HUES48 (cell line): Measurements from ENCODE around the gene ANAPC16.
"Not testable (repeated sequence)": the region's sequence is repeated elsewhere in the genome, so short reads cannot be mapped to it uniquely, and the experiment has no call there.

Source experiments
- H3K27ac ChIP-seq: one replicate; pipeline ENCODE4 v1.7.0; 2013; ENCODE audit warnings: low read depth, low read length, inconsistent platforms
- H3K27me3 ChIP-seq: 2 replicates; pipeline ENCODE4 v1.6.1; 2013; ENCODE audit warnings: mild to moderate bottlenecking, low read length; ENCODE audit not compliant: control insufficient read depth, insufficient read depth
- H3K36me3 ChIP-seq: 2 replicates; pipeline ENCODE4 v1.6.1; 2013; ENCODE audit warnings: low read length; ENCODE audit not compliant: control insufficient read depth, insufficient read depth
- H3K4me1 ChIP-seq: 2 replicates; pipeline ENCODE4 v1.6.1; 2013; ENCODE audit warnings: mild to moderate bottlenecking, low read length; ENCODE audit not compliant: control insufficient read depth, insufficient read depth
- H3K4me3 ChIP-seq: 2 replicates; pipeline ENCODE4 v1.5.1; 2013; ENCODE audit warnings: mild to moderate bottlenecking, low read depth, low read length
- H3K9ac ChIP-seq: 2 replicates; pipeline ENCODE4 v1.6.1; 2013; ENCODE audit warnings: mild to moderate bottlenecking, low read depth, low read length, moderate library complexity
- H3K9me3 ChIP-seq: 2 replicates; pipeline ENCODE4 v1.6.1; 2013; ENCODE audit warnings: low read length; ENCODE audit not compliant: control insufficient read depth, insufficient read depth

The ANAPC16 gene

GRCh38 chr10:72184156-72184555 is 31.7 kb upstream of the ANAPC16 start:
- Histone ChIP-seq H3K36me3 (no peaks in the 10 kb centered on the region), H3K27me3 (no peaks in the 10 kb centered on the region), H3K4me1 (no peaks in the 10 kb centered on the region), H3K4me3 (no peak overlapping the region), H3K9ac (no peak overlapping the region), H3K9me3 (0 out of 2 replicates have a peak, but pooled peaks cover 5% of the 10 kb centered on the region), H3K27ac (no peak overlapping the region)

- Histone ChIP-seq H3K9ac (no peak overlapping the region), H3K9me3 (0 out of 2 replicates have a peak, but pooled peaks cover 5% of the 10 kb centered on the region), H3K36me3 (peaks cover 3% of the 10 kb centered on the region; the same call in 1 of the 2 replicates), H3K27ac (no peak overlapping the region), H3K27me3 (no peaks in the 10 kb centered on the region), H3K4me3 (no peak overlapping the region), H3K4me1 (no peaks in the 10 kb centered on the region)
Measured at GRCh38 chr10:72186258-72186981, 29.4 kb upstream of the ANAPC16 start.

- Histone ChIP-seq H3K4me3 (no peak overlapping the region), H3K27me3 (no peaks in the 10 kb centered on the region), H3K36me3 (peaks cover 3% of the 10 kb centered on the region; the same call in 1 of the 2 replicates), H3K27ac (no peak overlapping the region), H3K4me1 (no peaks in the 10 kb centered on the region), H3K9me3 (0 out of 2 replicates have a peak, but pooled peaks cover 5% of the 10 kb centered on the region), H3K9ac (no peak overlapping the region)
Measured at GRCh38 chr10:72186982-72187330, 28.9 kb upstream of the ANAPC16 start.

GRCh38 chr10:72194949-72195348 is 20.9 kb upstream of the ANAPC16 start:
- Histone ChIP-seq H3K4me1 (no peaks in the 10 kb centered on the region), H3K36me3 (peaks cover 25% of the 10 kb centered on the region)

GRCh38 chr10:72200883-72201282 is 14.9 kb upstream of the ANAPC16 start:
- Histone ChIP-seq H3K9me3 (no peaks in the 10 kb centered on the region), H3K36me3 (peaks cover 38% of the 10 kb centered on the region), H3K9ac (no peak overlapping the region), H3K4me3 (no peak overlapping the region), H3K27me3 (no peaks in the 10 kb centered on the region), H3K27ac (no peak overlapping the region), H3K4me1 (no peaks in the 10 kb centered on the region)

More at GRCh38 chr10:72194949-72195348, 20.9 kb upstream of the ANAPC16 start:
- Histone ChIP-seq H3K27ac (no peak overlapping the region), H3K9me3 (no peaks in the 10 kb centered on the region), H3K4me3 (no peak overlapping the region), H3K9ac (no peak overlapping the region), H3K27me3 (no peaks in the 10 kb centered on the region)

GRCh38 chr10:72201293-72201692 is 14.5 kb upstream of the ANAPC16 start:
- peaks cover 35% of the 10 kb centered on the region for H3K36me3 ChIP-seq
- no peak overlapping the region for H3K4me3 ChIP-seq
- no peaks in the 10 kb centered on the region for H3K4me1 ChIP-seq
- no peaks in the 10 kb centered on the region for H3K9me3 ChIP-seq
- no peak overlapping the region for H3K27ac ChIP-seq
- no peaks in the 10 kb centered on the region for H3K27me3 ChIP-seq
- H3K9ac ChIP-seq, result no peak overlapping the region

GRCh38 chr10:72204296-72204695 is 11.5 kb upstream of the ANAPC16 start:
- Histone ChIP-seq H3K36me3 (peaks cover 43% of the 10 kb centered on the region), H3K9me3 (no peaks in the 10 kb centered on the region), H3K27ac (no peak overlapping the region), H3K9ac (no peak overlapping the region), H3K27me3 (no peaks in the 10 kb centered on the region), H3K4me3 (no peak overlapping the region), H3K4me1 (no peaks in the 10 kb centered on the region)

GRCh38 chr10:72204724-72205123 is 11.1 kb upstream of the ANAPC16 start:
- peaks cover 45% of the 10 kb centered on the region for H3K36me3 ChIP-seq
- H3K9ac ChIP-seq, result no peak overlapping the region
- H3K4me3 ChIP-seq, result no peak overlapping the region
- no peaks in the 10 kb centered on the region for H3K4me1 ChIP-seq
- no peaks in the 10 kb centered on the region for H3K9me3 ChIP-seq
- no peaks in the 10 kb centered on the region for H3K27me3 ChIP-seq
- no peak overlapping the region for H3K27ac ChIP-seq

GRCh38 chr10:72206511-72207229 is 9.1 kb upstream of the ANAPC16 start:
- Histone ChIP-seq H3K4me1 (no peaks in the 10 kb centered on the region), H3K9ac (no peak overlapping the region), H3K27me3 (no peaks in the 10 kb centered on the region), H3K36me3 (peaks cover 51% of the 10 kb centered on the region), H3K27ac (no peak overlapping the region), H3K4me3 (no peak overlapping the region), H3K9me3 (no peaks in the 10 kb centered on the region)

- peaks cover 40% of the 10 kb centered on the region for H3K36me3 ChIP-seq
- H3K9ac ChIP-seq, H3K27ac ChIP-seq, H3K9me3 ChIP-seq, H3K4me3 ChIP-seq, H3K4me1 ChIP-seq, H3K27me3 ChIP-seq: not testable (repeated sequence)
Measured at GRCh38 chr10:72208526-72208925, 7.3 kb upstream of the ANAPC16 start.

GRCh38 chr10:72211381-72211780 is 4.4 kb upstream of the ANAPC16 start:
- peaks cover 31% of the 10 kb centered on the region for H3K36me3 ChIP-seq

More at GRCh38 chr10:72211381-72211780, 4.4 kb upstream of the ANAPC16 start:
- H3K9ac ChIP-seq, H3K27me3 ChIP-seq, H3K4me3 ChIP-seq, H3K27ac ChIP-seq, H3K4me1 ChIP-seq, H3K9me3 ChIP-seq: not testable (repeated sequence)
